ENCODE measurements around the gene ZDHHC18.

ZDHHC18 gene

DNA sequence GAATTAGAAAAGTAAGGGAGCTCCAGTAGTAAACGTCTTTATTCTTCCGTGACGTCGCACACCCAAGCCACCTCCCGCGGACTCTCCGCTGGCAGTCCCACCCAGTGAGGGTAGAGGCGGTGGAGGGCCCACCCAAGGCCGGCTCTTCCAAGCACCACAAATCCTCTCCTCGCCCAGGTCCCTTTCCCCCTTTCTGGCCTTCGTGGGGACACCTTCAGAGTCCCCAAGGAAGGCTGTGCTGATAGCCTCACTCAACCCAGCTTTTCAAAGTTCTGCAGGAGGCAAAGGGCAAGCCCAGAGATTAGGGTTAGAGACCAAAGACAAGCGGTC, 63.9 kb downstream of the ZDHHC18 start:
- Histone ChIP-seq H4K20me1 (ENCODE audit: insufficient read depth, low read length) (no peaks in the 10 kb centered on the region), H3K9me2 (replicated peaks; ENCODE audit: insufficient read depth, low read length) (no peaks in the 10 kb centered on the region), H2AFZ (ENCODE audit: low read length) (peak overlapping the region; percentile 92), H3K9ac (ENCODE audit: low read length) (peak overlapping the region; percentile 89; the same call in 1 of the 2 replicates), H3K36me3 (replicated peaks; ENCODE audit: insufficient read depth, low read length) (0 out of 2 replicates have a peak, but pooled peaks cover 6% of the 10 kb centered on the region), H3K27me3 (replicated peaks; ENCODE audit: insufficient read depth, low read length) (no peaks in the 10 kb centered on the region), H3K4me3 (ENCODE audit: low read length) (peak overlapping the region; percentile 94), H3K27ac (ENCODE audit: low read length) (no peak overlapping the region; the same call in 1 of the 2 replicates), H3K4me2 (ENCODE audit: low read depth, low read length) (peak overlapping the region; percentile 96), H3K79me2 (ENCODE audit: low read length) (peaks cover 36% of the 10 kb centered on the region), H3F3A (ENCODE audit: insufficient read depth, low read length) (no peaks in the 10 kb centered on the region), H3K9me3 (replicated peaks; ENCODE audit: insufficient read depth, low read length) (no peaks in the 10 kb centered on the region), H3K4me1 (ENCODE audit: low read length) (peaks cover 10% of the 10 kb centered on the region)
- TF ChIP-seq, protein P1, sequence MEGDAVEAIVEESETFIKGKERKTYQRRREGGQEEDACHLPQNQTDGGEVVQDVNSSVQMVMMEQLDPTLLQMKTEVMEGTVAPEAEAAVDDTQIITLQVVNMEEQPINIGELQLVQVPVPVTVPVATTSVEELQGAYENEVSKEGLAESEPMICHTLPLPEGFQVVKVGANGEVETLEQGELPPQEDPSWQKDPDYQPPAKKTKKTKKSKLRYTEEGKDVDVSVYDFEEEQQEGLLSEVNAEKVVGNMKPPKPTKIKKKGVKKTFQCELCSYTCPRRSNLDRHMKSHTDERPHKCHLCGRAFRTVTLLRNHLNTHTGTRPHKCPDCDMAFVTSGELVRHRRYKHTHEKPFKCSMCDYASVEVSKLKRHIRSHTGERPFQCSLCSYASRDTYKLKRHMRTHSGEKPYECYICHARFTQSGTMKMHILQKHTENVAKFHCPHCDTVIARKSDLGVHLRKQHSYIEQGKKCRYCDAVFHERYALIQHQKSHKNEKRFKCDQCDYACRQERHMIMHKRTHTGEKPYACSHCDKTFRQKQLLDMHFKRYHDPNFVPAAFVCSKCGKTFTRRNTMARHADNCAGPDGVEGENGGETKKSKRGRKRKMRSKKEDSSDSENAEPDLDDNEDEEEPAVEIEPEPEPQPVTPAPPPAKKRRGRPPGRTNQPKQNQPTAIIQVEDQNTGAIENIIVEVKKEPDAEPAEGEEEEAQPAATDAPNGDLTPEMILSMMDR (IDR thresholded peaks at IDR 0.05; ENCODE audit: low read length): no peak
- TF ChIP-seq EZH2phosphoT487 (IDR thresholded peaks at IDR 0.05; ENCODE audit: low read length): no peak
- no peak for TF ChIP-seq EZH2 (optimal IDR thresholded peaks at IDR 0.05; ENCODE audit: low read depth, low read length)
- no peak for DNase-seq

DNA sequence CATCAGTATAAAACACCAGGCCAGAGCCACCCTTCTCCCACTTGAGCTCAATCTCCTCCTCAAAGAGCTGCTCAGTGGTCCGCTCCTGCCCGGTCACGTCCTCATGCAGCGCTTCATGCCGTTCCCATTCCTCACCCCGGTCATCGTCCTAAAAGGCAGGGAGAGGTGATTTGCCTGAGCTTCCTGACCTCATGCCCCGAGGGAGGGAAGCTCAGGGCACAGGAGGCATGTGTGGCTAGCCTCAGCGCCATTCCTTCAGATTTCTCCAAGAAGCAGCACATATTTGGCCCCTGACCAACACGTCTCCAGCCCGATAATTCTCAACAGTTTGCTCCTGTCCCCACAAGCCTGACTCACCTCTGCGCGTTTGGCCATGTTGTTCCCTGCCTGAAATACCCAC, 67.8 kb downstream of the ZDHHC18 start:
- Histone ChIP-seq H3K79me2 (ENCODE audit: low read length) (peaks cover 40% of the 10 kb centered on the region), H4K20me1 (ENCODE audit: insufficient read depth, low read length) (no peaks in the 10 kb centered on the region), H3K9ac (ENCODE audit: low read length) (no peak overlapping the region), H2AFZ (ENCODE audit: low read length) (no peak overlapping the region), H3K4me1 (ENCODE audit: low read length) (peaks cover 9% of the 10 kb centered on the region), H3K36me3 (replicated peaks; ENCODE audit: insufficient read depth, low read length) (no peaks in the 10 kb centered on the region; the same call in 1 of the 2 replicates), H3K9me3 (replicated peaks; ENCODE audit: insufficient read depth, low read length) (no peaks in the 10 kb centered on the region), H3K4me2 (ENCODE audit: low read depth, low read length) (no peak overlapping the region), H3K4me3 (ENCODE audit: low read length) (no peak overlapping the region), H3K27me3 (replicated peaks; ENCODE audit: insufficient read depth, low read length) (no peaks in the 10 kb centered on the region), H3F3A (ENCODE audit: insufficient read depth, low read length) (no peaks in the 10 kb centered on the region), H3K9me2 (replicated peaks; ENCODE audit: insufficient read depth, low read length) (no peaks in the 10 kb centered on the region), H3K27ac (ENCODE audit: low read length) (no peak overlapping the region)
- DNase-seq: no peak
- TF ChIP-seq, protein P1 (IDR thresholded peaks at IDR 0.05; ENCODE audit: low read length): no peak
- TF ChIP-seq EZH2phosphoT487 (IDR thresholded peaks at IDR 0.05; ENCODE audit: low read length): no peak
- no peak for TF ChIP-seq EZH2 (optimal IDR thresholded peaks at IDR 0.05; ENCODE audit: low read depth, low read length)

DNA sequence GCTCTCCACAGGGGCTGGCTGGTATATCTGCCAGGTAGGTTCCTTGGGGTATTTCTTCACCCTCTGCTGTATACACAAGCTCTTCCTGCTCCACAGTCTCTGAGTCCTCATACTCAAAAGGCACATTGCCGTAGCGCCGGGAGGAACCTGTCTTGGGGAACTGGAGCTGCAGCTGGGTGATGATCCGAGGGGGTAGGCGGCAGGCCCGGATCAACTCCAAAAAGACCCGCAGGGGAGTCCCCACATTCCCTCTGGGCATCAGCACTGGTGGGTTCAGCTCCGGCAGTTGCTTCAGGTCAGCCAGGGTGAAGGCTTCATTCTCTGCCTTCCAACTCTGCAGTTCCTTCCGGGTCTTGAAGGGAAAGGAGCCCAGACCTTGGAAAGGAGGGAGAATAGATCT, 70.9 kb downstream of the ZDHHC18 start:
- Histone ChIP-seq H3K36me3 (replicated peaks; ENCODE audit: insufficient read depth, low read length) (no peaks in the 10 kb centered on the region; the same call in 1 of the 2 replicates), H4K20me1 (ENCODE audit: insufficient read depth, low read length) (no peaks in the 10 kb centered on the region), H3K79me2 (ENCODE audit: low read length) (peaks cover 44% of the 10 kb centered on the region), H3K9me2 (replicated peaks; ENCODE audit: insufficient read depth, low read length) (no peaks in the 10 kb centered on the region), H3K9ac (ENCODE audit: low read length) (no peak overlapping the region), H3K9me3 (replicated peaks; ENCODE audit: insufficient read depth, low read length) (no peaks in the 10 kb centered on the region), H3K4me2 (ENCODE audit: low read depth, low read length) (no peak overlapping the region), H3K27me3 (replicated peaks; ENCODE audit: insufficient read depth, low read length) (no peaks in the 10 kb centered on the region), H3K4me3 (ENCODE audit: low read length) (no peak overlapping the region), H3K4me1 (ENCODE audit: low read length) (peaks cover 8% of the 10 kb centered on the region), H2AFZ (ENCODE audit: low read length) (no peak overlapping the region), H3K27ac (ENCODE audit: low read length) (no peak overlapping the region), H3F3A (ENCODE audit: insufficient read depth, low read length) (peaks cover 4% of the 10 kb centered on the region; the same call in 1 of the 2 replicates)
- DNase-seq: no peak
- TF ChIP-seq EZH2phosphoT487 (IDR thresholded peaks at IDR 0.05; ENCODE audit: low read length) (no peak), EZH2 (optimal IDR thresholded peaks at IDR 0.05; ENCODE audit: low read depth, low read length) (no peak)
- TF ChIP-seq, protein P1 (IDR thresholded peaks at IDR 0.05; ENCODE audit: low read length): no peak
